Measurements from ENCODE around the gene IGSF22. TPM values are rescaled to one million over a fixed set of nuclear protein-coding genes. Genes with fewer than 3 reads are reported as not detected.
A peak's percentile ranks its signal among the peaks of the same experiment; 100 is the strongest.

IGSF22 gene
- total and polyA plus RNA-seq, 2 of the 8 experiments (the other 6 are each of a cell fraction or from before 2014, with no cell fraction given): 0.14 TPM; not detected in 1

- no peak for TF ChIP-seq SRF (IDR thresholded peaks at IDR 0.05; ENCODE audit: low read depth, low read length)
- no peak for TF ChIP-seq GABPA (IDR thresholded peaks at IDR 0.05; ENCODE audit: borderline replicate concordance, insufficient read depth, low read length)
- TF ChIP-seq PHF8 (conservative IDR thresholded peaks at IDR 0.05; ENCODE audit: low read depth, low read length): 0 out of 2 replicates have a peak, but pooled peaks have one; percentile 32
- no peak for TF ChIP-seq BACH1 (IDR thresholded peaks at IDR 0.05; ENCODE audit: low read length)
- peak in 1 of 2 experiments; percentile 47; a peak in 1 of 4 replicates for TF ChIP-seq SIN3A (conservative IDR thresholded peaks at IDR 0.05 in 1 of 2, IDR thresholded peaks at IDR 0.05 in 1 of 2; ENCODE audit: low read depth in 1 of 2, low read length in 2 of 2)
- 0 out of 2 replicates have a peak, but pooled peaks have one; percentile 53 for TF ChIP-seq E2F6 (IDR thresholded peaks at IDR 0.05)
- peak; percentile 53 for TF ChIP-seq SAP30 (IDR thresholded peaks at IDR 0.05; ENCODE audit: insufficient read depth, insufficient replicate concordance, low read length)
- TF ChIP-seq GTF2F1 (IDR thresholded peaks at IDR 0.05; ENCODE audit: borderline replicate concordance, low read depth, low read length): peak; percentile 32; the same call in 1 of the 2 replicates
- no peak for TF ChIP-seq CEBPB (IDR thresholded peaks at IDR 0.05; ENCODE audit: low read depth, low read length)
- peak; percentile 53 for TF ChIP-seq POLR2AphosphoS5 (IDR thresholded peaks at IDR 0.05; ENCODE audit: low read depth, low read length)
- TF ChIP-seq HDAC2 (IDR thresholded peaks at IDR 0.05; ENCODE audit: borderline replicate concordance in 1 of 2, low read depth in 2 of 2, low read length in 2 of 2): no peak
- peak in 1 of 2 experiments; percentile 56; a peak in 1 of 3 replicates for TF ChIP-seq POLR2A (IDR thresholded peaks at IDR 0.05; ENCODE audit: control extremely low read depth in 1 of 2, low read depth in 2 of 2, low read length in 2 of 2)
- TF ChIP-seq CBX5 (IDR thresholded peaks at IDR 0.05; ENCODE audit: low read depth, low read length): no peak
- TF ChIP-seq TEAD4 (IDR thresholded peaks at IDR 0.05; ENCODE audit: low read depth, low read length): no peak
- TF ChIP-seq RNF2 (IDR thresholded peaks at IDR 0.05; ENCODE audit: borderline replicate concordance, low read depth, low read length, missing control alignments, poor library complexity, severe bottlenecking): no peak
- TF ChIP-seq JUN (IDR thresholded peaks at IDR 0.05; ENCODE audit: low read depth, low read length): no peak
- TF ChIP-seq YY1 (IDR thresholded peaks at IDR 0.05; ENCODE audit: low read depth, low read length): 0 out of 2 replicates have a peak, but pooled peaks have one; percentile 16
- TF ChIP-seq SP4 (IDR thresholded peaks at IDR 0.05; ENCODE audit: low read length): no peak
- TF ChIP-seq ATF3 (IDR thresholded peaks at IDR 0.05; ENCODE audit: insufficient read depth, low read depth, low read length): no peak
Measured at GRCh38 chr11:18720808-18721560, 5.0 kb downstream of the IGSF22 start (continued).
